ENCODE results near the gene TNRC6A.

- TF ChIP-seq FOXA1 (IDR thresholded peaks at IDR 0.05) (no peak), ELF4 (IDR thresholded peaks at IDR 0.05) (no peak), SUZ12 (IDR thresholded peaks at IDR 0.05) (no peak), NFRKB (IDR thresholded peaks at IDR 0.05) (no peak), BHLHE40 (IDR thresholded peaks at IDR 0.05; ENCODE audit: borderline replicate concordance) (no peak), SP1 (IDR thresholded peaks at IDR 0.05) (no peak), PKNOX1 (IDR thresholded peaks at IDR 0.05) (0 out of 2 replicates have a peak, but pooled peaks have one; percentile 10), HDGF (IDR thresholded peaks at IDR 0.05; ENCODE audit: borderline replicate concordance) (no peak), CTBP1 (IDR thresholded peaks at IDR 0.05; ENCODE audit: borderline replicate concordance) (no peak)
These were observed at the start of gene TNRC6A for GRCh38 chr16:24729243-24729950.
